Measurements from ENCODE around the gene PGD.

PGD gene

DNA sequence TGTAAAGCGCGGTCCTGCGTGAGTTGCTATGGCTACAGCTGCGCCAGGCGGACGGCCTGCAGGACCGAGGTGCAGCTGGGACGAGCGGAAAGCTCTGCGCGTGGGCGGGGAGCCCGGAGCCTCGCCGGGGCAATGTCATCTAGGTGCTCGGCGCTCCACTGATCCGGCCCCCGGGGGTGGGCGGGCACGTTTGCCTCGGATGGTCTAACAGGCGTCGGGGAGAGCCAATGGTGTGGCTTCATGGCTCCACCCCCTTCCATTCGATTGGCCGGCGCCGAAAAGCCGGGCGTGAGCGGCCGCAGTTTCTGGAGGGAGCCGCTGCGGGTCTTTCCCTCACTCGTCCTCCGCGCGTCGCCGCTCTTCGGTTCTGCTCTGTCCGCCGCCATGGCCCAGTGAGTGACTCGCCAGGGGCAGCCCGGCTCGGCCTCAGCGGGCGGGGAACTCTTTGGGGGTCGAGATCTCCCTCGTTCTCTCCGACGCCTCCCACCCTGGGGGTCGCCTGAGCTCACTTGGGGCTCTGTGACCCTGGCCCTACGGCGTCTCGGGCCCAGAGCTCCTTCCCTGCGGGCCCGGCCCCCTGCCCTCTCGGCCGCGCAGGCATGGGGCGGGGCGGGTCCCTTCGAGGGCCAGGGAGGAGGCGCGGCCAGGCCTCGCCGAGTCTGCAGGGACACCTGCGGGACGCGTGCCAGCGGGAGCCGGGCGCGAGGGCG is at the start of gene PGD:
PGD (plus strand) TSS at position 331 of the 710 bp plus-strand sequence; CDS start at position 385, 54 bp downstream.
- TF ChIP-seq, protein P1, sequence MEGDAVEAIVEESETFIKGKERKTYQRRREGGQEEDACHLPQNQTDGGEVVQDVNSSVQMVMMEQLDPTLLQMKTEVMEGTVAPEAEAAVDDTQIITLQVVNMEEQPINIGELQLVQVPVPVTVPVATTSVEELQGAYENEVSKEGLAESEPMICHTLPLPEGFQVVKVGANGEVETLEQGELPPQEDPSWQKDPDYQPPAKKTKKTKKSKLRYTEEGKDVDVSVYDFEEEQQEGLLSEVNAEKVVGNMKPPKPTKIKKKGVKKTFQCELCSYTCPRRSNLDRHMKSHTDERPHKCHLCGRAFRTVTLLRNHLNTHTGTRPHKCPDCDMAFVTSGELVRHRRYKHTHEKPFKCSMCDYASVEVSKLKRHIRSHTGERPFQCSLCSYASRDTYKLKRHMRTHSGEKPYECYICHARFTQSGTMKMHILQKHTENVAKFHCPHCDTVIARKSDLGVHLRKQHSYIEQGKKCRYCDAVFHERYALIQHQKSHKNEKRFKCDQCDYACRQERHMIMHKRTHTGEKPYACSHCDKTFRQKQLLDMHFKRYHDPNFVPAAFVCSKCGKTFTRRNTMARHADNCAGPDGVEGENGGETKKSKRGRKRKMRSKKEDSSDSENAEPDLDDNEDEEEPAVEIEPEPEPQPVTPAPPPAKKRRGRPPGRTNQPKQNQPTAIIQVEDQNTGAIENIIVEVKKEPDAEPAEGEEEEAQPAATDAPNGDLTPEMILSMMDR (IDR thresholded peaks at IDR 0.05; ENCODE audit: control insufficient read depth, insufficient read depth, low read depth, low read length, missing control alignments) = no peak
- peak; percentile 87 for DNase-seq (ENCODE audit: low read depth)
- H3K4me3 ChIP-seq (ENCODE audit: control insufficient read depth, low read depth, low read length) = peak within 1 kb of the TSS; percentile 64

DNA sequence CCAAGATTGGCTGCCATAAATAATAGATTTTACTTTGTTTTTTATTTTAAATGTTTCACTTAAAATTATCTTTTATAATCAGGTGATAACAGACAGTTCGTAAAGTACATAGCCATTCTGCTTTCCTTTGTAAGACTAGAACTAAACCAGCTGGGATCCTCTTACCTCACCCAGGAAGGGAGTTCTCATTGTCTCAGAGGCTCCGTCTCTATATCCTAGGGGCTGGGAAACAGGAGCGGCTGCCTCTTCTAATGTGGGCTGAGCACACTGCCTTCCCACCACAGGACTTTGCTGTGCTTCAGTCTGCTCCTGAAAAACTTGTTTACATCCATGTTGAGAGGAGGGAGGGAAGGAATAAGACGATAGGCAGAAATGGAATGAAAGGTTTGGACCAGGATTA is 45.6 kb upstream of the PGD start:
- TF ChIP-seq, protein P1 (IDR thresholded peaks at IDR 0.05; ENCODE audit: control insufficient read depth, insufficient read depth, low read depth, low read length, missing control alignments) = no peak
- no peak overlapping the region for H3K4me3 ChIP-seq (ENCODE audit: control insufficient read depth, low read depth, low read length)
- no peak for DNase-seq (ENCODE audit: low read depth)

DNA sequence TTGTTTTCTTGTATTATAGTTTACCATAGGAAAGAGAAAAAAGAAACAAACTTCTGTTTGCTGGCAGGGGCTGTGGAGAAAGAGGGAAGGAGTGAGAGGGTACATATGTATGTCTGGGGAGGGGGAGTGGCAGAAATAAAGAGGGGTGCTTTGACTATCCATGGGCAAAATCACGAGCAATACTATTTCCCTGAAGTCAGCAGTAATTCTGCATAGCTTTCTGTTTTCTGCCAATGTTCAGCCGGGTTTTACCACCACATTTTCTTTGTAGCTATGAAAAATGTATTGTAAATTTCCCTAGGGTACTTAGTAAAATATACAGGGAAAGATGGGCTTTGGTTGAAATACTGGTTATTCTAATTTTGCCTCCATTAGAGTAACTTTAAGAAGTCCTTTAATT is 45.2 kb upstream of the PGD start:
- TF ChIP-seq, protein P1 (IDR thresholded peaks at IDR 0.05; ENCODE audit: control insufficient read depth, insufficient read depth, low read depth, low read length, missing control alignments) = no peak
- no peak overlapping the region for H3K4me3 ChIP-seq (ENCODE audit: control insufficient read depth, low read depth, low read length)
- no peak for DNase-seq (ENCODE audit: low read depth)

DNA sequence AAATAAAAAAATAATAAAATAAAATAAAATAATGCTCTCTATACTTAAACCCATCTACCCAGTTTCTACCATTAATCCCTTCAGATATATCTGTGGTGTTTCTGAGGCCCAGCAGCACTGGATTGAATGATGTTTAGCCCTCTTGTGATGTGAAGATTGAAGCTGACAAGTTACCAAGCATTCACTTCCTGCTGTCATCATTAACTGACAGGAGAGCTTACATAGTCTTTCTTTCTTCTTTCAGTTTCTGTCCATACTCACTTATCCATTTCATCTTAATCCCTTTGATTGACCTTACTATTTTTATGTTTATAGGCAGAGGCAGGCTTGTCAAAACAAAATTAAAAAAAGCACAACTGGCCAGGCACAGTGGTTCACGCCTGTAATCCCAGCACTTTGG is 38.8 kb upstream of the PGD start:
- H3K4me3 ChIP-seq (ENCODE audit: control insufficient read depth, low read depth, low read length) = no peak overlapping the region
- no peak for DNase-seq (ENCODE audit: low read depth)
- TF ChIP-seq, protein P1 (IDR thresholded peaks at IDR 0.05; ENCODE audit: control insufficient read depth, insufficient read depth, low read depth, low read length, missing control alignments) = no peak

DNA sequence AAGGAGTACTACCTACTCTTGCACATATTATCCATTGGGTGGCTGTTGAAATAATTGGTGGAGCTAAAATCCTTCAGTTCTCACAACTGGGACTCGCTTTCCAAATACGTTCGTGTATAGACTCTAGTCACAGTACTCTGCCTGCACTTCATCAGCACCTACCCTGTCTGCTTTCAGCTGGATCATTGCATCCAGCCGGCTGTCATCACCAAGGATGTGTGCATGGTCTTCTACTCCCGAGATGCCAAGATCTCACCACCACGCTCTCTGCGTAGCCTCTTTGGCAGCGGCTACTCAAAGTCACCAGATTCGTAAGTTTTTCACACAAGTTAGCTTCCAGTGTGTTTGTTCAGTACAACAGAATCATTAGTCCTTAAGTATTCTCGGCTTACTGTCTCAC is 37.3 kb upstream of the PGD start:
- no peak for DNase-seq (ENCODE audit: low read depth)
- H3K4me3 ChIP-seq (ENCODE audit: control insufficient read depth, low read depth, low read length) = no peak overlapping the region
- TF ChIP-seq, protein P1 (IDR thresholded peaks at IDR 0.05; ENCODE audit: control insufficient read depth, insufficient read depth, low read depth, low read length, missing control alignments) = no peak

DNA sequence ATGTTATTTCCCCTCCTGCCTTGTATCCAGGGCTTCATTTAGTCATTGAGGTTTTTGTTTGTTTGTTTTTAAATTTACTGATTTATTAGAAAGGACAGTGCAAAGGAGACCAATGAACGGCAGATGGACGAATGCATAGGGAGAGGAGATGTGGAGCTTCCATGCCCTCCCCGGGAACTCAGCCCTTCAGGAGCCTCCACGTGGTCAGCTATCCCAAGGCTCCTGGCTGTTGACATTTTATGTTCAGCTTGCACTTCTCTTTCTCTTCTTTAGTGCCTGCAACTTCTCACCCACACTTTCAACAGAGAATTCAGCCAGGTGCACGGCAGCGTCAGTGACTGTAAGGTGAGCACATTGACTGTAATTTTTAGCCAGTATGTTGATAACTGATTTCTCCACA is 30.7 kb upstream of the PGD start:
- H3K4me3 ChIP-seq (ENCODE audit: control insufficient read depth, low read depth, low read length) = no peak overlapping the region
- no peak for DNase-seq (ENCODE audit: low read depth)
- TF ChIP-seq, protein P1 (IDR thresholded peaks at IDR 0.05; ENCODE audit: control insufficient read depth, insufficient read depth, low read depth, low read length, missing control alignments) = no peak
